Measurements from ENCODE around the gene PLCB1.

PLCB1 gene

DNA sequence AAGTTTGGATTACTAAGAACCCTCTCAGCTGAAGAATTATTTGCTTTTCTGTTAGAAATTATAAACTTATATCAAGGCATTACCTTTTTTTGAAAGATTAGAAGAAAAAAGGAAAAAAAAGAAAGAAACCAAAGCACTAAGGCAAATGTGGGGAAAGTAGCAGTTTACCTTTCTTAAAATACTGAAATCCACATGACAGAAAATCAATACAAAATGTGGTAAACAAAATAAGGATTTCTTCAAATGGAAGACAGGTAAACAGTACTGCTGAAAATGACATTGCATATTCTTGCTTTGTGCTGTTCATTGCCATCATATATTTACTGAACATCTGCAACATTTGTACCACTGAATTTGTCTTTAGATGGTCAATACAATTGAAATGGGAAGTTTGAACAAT is 525.6 kb downstream of the PLCB1 start:
- DNase-seq (ENCODE audit: low read depth in 2 of 2), result no peak

- DNase-seq (ENCODE audit: low read depth in 2 of 2), result no peak
Observed at GRCh38 chr20:8658103-8658502, 526.0 kb downstream of the PLCB1 start.

DNA sequence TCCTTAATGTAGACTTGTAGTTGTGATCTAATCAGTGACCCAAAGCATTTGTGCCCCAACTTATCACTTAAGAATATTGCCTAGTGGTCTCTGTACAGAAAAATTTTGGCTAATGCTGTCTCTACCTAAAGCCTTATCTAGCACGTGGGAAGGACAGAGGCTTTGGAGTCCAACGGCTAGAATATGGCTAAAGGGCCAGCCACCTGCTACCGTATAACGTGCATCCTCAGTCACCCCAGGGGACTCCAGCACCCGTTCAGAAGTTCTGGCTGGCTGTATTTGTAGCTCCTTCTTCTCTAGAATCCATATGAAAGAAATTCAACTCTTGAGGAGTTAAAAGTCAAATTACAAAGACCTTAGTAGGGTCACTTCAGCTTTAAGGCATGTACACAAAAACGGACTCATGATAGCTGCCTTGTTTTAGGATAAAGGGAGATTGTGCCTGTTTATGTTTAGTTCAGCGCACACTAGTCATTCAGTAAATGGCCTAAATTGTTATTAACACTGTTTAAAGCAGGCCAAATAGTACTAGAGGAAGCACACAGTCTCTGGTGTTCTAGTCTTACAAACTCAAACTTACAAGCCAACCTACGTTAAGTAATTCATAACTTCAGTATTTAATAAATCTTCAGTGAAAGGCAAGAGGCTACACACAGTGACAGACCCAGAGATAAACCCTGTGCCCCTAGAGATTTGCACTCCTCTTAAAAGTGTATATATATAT is 529.3 kb downstream of the PLCB1 start:
- DNase-seq (ENCODE audit: low read depth in 2 of 2), result no peak

DNA sequence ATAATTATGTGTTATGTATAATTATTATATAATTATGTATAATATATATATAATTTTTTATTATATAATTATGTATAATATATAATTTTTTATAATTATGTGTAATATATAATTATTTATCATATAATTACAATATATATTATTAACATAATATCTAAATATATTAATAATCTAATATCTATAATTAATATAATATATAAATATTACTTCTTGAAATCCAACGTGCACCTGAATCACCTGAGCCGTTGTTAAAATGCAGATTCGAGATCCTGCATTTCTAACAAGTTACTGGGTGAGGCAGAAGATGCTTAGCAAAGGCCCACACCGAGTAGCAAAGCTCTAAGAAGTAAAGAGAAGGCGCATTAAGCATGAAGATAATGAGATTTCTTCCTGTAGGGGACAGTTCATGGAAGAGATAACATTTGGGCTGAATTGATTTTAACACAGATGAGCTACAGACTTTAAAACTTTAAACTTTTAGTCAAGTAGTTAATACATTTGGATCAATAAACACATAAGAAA is 530.4 kb downstream of the PLCB1 start:
- DNase-seq (ENCODE audit: low read depth in 2 of 2), result no peak

GRCh38 chr20:8663424-8663823 is 531.4 kb downstream of the PLCB1 start:
- no peak for DNase-seq (ENCODE audit: low read depth in 2 of 2)

- DNase-seq (ENCODE audit: low read depth in 2 of 2), result no peak
Observed at GRCh38 chr20:8664778-8665177, 532.7 kb downstream of the PLCB1 start.

- DNase-seq (ENCODE audit: low read depth in 2 of 2), result no peak
Observed at GRCh38 chr20:8667306-8667705, 535.2 kb downstream of the PLCB1 start.

GRCh38 chr20:8670207-8670892 is 538.3 kb downstream of the PLCB1 start:
- no peak for DNase-seq (ENCODE audit: low read depth in 2 of 2)

DNA sequence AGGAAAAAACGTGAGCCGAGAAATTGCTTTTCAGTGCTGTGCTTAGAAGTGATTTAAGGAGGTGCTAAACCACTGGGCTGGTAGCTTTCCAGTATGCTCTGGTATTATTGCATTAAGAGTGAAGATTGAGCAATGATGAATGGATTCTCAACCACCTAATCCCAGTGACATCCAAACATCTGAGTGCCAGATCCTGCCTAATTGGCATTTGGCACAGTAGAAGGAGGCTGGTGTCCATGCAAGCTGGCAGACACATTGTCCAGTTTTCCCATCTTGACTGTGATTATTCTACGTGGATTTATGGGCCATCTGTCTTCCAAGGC is 538.8 kb downstream of the PLCB1 start:
- no peak for DNase-seq (ENCODE audit: low read depth in 2 of 2)

DNA sequence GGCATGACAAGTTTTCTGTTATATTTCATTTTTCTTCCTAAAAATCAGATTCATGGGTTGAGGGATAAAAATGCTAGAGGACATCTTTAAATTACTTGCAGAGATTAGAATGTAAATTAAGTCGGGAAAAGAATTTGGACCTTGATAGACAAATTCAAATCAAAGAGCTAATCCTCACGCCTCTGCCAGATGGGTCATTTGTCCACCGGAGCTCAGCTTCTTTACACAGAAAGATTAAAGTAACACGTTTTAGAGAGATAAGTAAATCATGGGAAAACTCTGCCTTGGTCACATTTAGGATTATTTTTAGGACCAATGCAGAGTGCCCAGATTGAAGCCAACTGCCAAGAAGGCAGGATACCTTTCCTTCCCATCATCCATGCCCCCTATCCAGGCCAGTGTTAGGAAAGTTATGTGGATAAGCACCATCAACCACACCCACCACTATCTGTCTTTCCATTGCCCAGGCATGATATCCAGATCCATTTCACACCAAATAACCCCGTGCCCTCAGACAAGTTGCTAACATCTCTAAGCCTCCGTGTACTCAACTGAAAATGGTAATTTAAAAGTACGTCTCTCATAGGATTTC is 539.4 kb downstream of the PLCB1 start:
- DNase-seq (ENCODE audit: low read depth in 2 of 2), result no peak

GRCh38 chr20:8673116-8673515 is 541.0 kb downstream of the PLCB1 start:
- DNase-seq (ENCODE audit: low read depth in 2 of 2), result no peak

DNA sequence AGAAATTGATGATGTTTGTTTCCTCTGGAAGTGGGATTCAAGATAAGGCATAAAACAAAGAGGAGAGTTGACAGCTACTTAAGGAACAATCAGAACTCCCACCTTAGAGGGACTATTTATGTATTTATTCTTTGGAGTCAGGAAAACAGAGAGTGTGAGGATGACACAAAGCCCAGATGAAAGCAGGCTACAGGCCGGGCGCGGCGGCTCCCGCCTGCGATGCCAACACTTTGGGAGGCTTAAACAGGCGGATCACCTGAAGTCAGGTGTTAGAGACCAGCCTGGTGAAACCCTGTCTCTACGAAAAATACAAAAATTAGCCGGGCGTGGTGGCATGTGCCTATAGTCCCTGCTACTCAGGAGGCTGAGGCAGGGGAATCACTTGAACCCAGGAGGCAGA is 543.8 kb downstream of the PLCB1 start:
- DNase-seq (ENCODE audit: low read depth in 2 of 2), result no peak

DNA sequence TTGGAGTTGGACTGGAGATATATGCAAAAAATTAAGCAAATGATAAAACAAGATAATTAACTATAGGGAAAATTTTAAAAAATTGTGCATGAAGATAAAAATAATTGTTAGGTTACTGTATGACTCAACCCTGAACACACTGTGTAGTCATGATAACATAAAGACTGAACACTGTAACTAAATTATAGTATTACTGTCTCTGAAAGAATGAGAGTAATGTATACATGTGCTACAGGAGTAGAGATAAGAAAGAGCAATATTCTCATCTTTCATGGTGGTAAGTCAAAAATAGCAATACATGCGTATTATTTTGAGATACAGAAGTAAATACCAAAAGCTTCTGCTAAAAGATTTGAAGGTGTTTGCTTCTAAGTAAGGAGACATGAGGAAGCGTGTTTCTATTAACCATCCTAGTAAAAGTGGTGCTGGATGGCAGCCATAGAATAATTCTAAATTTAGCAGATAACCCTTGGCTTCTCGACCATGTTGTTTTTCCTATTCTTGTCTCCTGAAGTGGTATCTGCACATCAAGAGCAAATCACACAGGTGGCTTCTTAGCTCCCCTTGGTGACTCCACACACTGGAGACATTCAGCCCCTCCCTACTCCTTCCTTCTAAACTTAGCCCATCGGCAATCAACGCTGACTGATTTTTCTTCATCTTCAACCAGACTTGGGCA is 546.2 kb downstream of the PLCB1 start:
- DNase-seq (ENCODE audit: low read depth in 2 of 2), result no peak

GRCh38 chr20:8689337-8689736 is 557.3 kb downstream of the PLCB1 start:
- no peak for DNase-seq (ENCODE audit: low read depth in 2 of 2)

GRCh38 chr20:8690074-8690473 is 558.0 kb downstream of the PLCB1 start:
- no peak for DNase-seq (ENCODE audit: low read depth in 2 of 2)

DNA sequence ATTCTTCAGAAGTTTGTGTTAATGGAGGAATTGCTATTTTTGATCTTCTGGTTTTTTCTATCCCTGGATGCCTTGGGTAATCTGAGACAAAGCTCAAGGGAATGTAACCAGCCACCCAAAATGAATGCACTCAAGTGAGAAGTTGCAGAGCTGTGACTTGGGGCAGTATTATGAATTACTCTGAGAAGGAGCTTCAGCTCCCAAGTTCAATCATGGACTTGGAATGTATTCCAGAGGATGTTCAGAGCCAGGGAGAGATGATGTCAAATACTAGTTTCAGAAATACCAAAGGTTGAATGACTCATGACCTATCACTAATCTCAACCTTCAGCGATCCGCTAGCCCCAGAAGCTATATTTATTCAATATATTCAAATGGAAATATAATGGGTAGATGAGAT is 561.6 kb downstream of the PLCB1 start:
- DNase-seq (ENCODE audit: low read depth in 2 of 2), result no peak

- no peak for DNase-seq (ENCODE audit: low read depth in 2 of 2)
Observed at GRCh38 chr20:8700756-8701155, 568.7 kb downstream of the PLCB1 start.

DNA sequence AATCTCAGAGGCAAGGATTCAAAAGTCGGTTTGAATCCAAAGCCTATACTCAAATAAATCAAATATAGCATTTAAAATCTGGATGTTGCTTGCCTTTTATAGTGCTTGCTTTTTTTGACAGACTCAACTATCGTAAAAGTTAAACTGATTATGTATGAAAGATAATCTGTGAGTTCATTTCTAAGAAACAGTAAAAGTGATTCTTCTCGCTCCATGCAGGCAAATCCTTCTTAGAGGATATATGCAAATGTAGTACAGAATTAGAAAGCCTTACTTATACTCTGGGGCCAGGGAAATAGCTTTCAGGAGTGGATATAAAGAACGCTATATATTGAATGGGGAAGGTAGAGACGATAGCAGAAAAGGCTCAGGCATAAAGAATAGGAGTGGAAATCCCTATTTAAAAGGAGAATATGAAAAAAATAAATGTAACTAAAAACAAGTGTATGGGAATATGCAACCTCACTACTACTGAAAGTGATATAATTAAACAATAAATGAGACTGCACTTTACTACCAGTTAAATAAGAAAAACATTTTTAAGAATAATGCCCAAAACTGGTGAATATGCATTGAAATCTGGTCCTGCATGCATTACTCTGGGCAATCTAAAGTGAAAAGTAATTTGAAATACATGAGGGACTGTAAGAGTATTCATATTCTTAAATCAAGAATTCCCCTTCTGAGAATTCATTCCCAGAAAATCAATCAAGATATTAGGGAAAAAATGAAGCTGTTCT is 575.1 kb downstream of the PLCB1 start:
- DNase-seq (ENCODE audit: low read depth in 2 of 2), result no peak

DNA sequence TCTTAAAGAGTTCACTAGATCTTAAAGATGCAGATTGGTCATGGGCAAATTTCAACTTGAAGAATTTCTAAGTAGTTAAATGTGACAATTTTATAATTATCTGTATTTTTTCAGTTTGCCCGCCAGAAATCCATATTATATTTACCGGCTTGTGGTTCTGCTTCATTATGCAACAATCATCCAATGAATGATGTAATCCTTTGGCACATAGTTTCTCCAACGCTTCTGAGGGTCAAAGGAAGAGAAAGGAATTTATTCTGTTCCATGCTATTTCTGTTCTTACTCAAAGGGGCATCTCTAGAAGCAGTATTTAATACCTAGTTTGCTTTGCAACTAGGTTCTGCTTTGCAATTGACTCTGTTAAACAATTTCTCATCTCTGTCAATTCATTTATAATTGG is 577.6 kb downstream of the PLCB1 start:
- DNase-seq (ENCODE audit: low read depth in 2 of 2), result no peak

DNA sequence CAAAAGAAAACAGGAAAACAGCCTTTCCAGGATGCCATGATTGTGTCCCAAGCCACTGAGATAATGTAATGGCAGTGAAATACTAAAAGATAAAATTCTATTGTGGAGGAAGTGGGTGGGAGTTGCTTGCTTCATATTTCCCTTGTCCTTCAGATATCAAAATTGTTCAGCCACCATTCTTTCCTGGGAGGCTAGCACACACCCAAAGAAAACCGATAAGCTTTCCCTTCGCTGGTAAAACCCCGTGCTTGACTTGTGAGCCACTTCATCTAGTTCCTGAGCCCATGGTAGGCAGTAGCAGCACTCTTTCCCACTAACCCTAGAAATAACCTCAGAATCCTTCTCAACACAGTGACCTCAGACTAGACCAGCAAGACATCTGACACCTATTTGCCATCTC is 579.4 kb downstream of the PLCB1 start:
- no peak for DNase-seq (ENCODE audit: low read depth in 2 of 2)

DNA sequence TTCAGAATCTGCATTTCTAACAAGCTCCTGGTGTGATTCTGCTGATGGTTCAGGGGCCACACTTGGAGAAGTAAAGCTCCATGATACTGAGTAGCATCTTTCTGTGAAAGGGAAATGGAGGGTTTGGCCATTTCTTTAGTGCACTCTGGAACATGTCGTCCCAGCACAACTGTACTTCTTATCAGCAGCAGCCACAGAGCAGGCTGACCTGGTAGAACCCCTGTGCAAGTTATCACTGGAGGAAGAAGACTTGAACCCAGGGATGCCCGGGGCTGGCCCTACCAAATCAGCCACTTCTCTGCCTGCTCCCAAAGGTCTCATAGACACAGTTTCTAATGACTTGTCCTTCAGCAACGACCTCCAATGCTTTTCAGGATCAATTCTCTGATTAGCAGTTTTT is 582.1 kb downstream of the PLCB1 start:
- no peak for DNase-seq (ENCODE audit: low read depth in 2 of 2)

- DNase-seq (ENCODE audit: low read depth in 2 of 2), result no peak
Observed at GRCh38 chr20:8718279-8718678, 586.2 kb downstream of the PLCB1 start.

Data from stimulated activated CD4-positive, alpha-beta T cell treated with anti-CD3 and anti-CD28 coated beads, Interleukin-15, amount 100 ng/mL, for 48 hours (primary cell).